Spinal cord (tissue), 10 donors: ENCODE measurements around the gene IFT27. TPM values are rescaled to one million over a fixed set of nuclear protein-coding genes. Genes with fewer than 3 reads are reported as not detected.

Source experiments
- DNase-seq, 6 donors: peaks; one replicate each; pipeline versions ENCODE4 v3.0.0 to v3.0.0-alpha.2; 2013 to 2015; ENCODE audit warnings: low spot score in 6 of 6, low read depth in 4 of 6
- H3K27ac ChIP-seq: one replicate; pipeline ENCODE4 v1.5.1; 2013; ENCODE audit warnings: low read depth, low read length, control low read depth
- H3K27me3 ChIP-seq: one replicate; pipeline ENCODE4 v1.6.1; 2013; ENCODE audit warnings: low read length; ENCODE audit not compliant: control insufficient read depth, insufficient read depth
- H3K36me3 ChIP-seq: one replicate; pipeline ENCODE4 v1.6.1; 2013; ENCODE audit warnings: low read length; ENCODE audit not compliant: control insufficient read depth, insufficient read depth
- H3K4me1 ChIP-seq: one replicate; pipeline ENCODE4 v1.6.1; 2013; ENCODE audit warnings: low read length; ENCODE audit not compliant: control insufficient read depth, insufficient read depth
- H3K4me3 ChIP-seq: one replicate; pipeline ENCODE4 v1.5.1; 2013; ENCODE audit warnings: low read depth, low read length, control low read depth
- H3K9me3 ChIP-seq: one replicate; pipeline ENCODE4 v1.6.1; 2013; ENCODE audit warnings: low read length; ENCODE audit not compliant: control insufficient read depth, insufficient read depth
- WGBS: methylation state at CpG from one replicate; pipeline ENCODE4 v1.1.5; 2013; ENCODE audit warnings: missing lambda C conversion rate; ENCODE audit not compliant: insufficient coverage; 5-methylcytosine and 5-hydroxymethylcytosine counted together
- polyA plus RNA-seq, 2 donors: library from polyadenylated mRNA; unstranded; fragments of 120-200 nt; gene quantifications; one replicate each; pipeline ENCODE4 v1.2.1, GENCODE V29; 2013; ENCODE audit not compliant: insufficient read length in 2 of 2
- total RNA-seq, 2 donors: library from RNA; depleted of rRNA in 1 of 2; stranded (reverse); fragments of 120-200 nt in 1 of 2; fragments of >200 nt in 1 of 2; gene quantifications; one replicate each; pipeline versions ENCODE4 v1.2.3 to v1.2.4, GENCODE V29; 2013 to 2014
- donor health status: healthy.

IFT27 gene
- total and polyA plus RNA-seq, 4 donors: 17.0 to 72.3 (median 55.1) TPM

- 85% methylated on average over 5 of the region's 11 CpGs for WGBS
- no peaks in the 10 kb centered on the region for H3K9me3 ChIP-seq
- H3K4me3 ChIP-seq: no peak overlapping the region
- no peaks in the 10 kb centered on the region for H3K36me3 ChIP-seq
- DNase-seq: no peak
- no peaks in the 10 kb centered on the region for H3K27me3 ChIP-seq
- peaks cover 7% of the 10 kb centered on the region for H3K4me1 ChIP-seq
- H3K27ac ChIP-seq: no peak overlapping the region
Measured at GRCh38 chr22:36746375-36746970, 29.4 kb downstream of the IFT27 start.

GRCh38 chr22:36745301-36745995 is 30.5 kb downstream of the IFT27 start:
- H3K4me1 ChIP-seq: peaks cover 7% of the 10 kb centered on the region
- H3K27me3 ChIP-seq: no peaks in the 10 kb centered on the region
- no peaks in the 10 kb centered on the region for H3K36me3 ChIP-seq
- WGBS: 85% methylated on average over 4 of the region's 8 CpGs
- no peak for DNase-seq
- H3K4me3 ChIP-seq: no peak overlapping the region
- H3K27ac ChIP-seq: no peak overlapping the region
- no peaks in the 10 kb centered on the region for H3K9me3 ChIP-seq

- H3K4me3 ChIP-seq: no peak overlapping the region
- H3K9me3 ChIP-seq: no peaks in the 10 kb centered on the region
- H3K4me1 ChIP-seq: peaks cover 2% of the 10 kb centered on the region
- no peak overlapping the region for H3K27ac ChIP-seq
- DNase-seq: no peak
- H3K36me3 ChIP-seq: no peaks in the 10 kb centered on the region
- no peaks in the 10 kb centered on the region for H3K27me3 ChIP-seq
- 95% methylated on average over 12 of the region's 13 CpGs for WGBS
Measured at GRCh38 chr22:36744791-36745190, 31.1 kb downstream of the IFT27 start.

- no peak overlapping the region for H3K4me3 ChIP-seq
- H3K36me3 ChIP-seq: no peaks in the 10 kb centered on the region
- WGBS: 73% methylated on average over 2 of the region's 4 CpGs
- DNase-seq: no peak
- no peaks in the 10 kb centered on the region for H3K27me3 ChIP-seq
- H3K27ac ChIP-seq: no peak overlapping the region
- no peaks in the 10 kb centered on the region for H3K4me1 ChIP-seq
- H3K9me3 ChIP-seq: no peaks in the 10 kb centered on the region
Measured at GRCh38 chr22:36744413-36744765, 31.5 kb downstream of the IFT27 start.

DNA sequence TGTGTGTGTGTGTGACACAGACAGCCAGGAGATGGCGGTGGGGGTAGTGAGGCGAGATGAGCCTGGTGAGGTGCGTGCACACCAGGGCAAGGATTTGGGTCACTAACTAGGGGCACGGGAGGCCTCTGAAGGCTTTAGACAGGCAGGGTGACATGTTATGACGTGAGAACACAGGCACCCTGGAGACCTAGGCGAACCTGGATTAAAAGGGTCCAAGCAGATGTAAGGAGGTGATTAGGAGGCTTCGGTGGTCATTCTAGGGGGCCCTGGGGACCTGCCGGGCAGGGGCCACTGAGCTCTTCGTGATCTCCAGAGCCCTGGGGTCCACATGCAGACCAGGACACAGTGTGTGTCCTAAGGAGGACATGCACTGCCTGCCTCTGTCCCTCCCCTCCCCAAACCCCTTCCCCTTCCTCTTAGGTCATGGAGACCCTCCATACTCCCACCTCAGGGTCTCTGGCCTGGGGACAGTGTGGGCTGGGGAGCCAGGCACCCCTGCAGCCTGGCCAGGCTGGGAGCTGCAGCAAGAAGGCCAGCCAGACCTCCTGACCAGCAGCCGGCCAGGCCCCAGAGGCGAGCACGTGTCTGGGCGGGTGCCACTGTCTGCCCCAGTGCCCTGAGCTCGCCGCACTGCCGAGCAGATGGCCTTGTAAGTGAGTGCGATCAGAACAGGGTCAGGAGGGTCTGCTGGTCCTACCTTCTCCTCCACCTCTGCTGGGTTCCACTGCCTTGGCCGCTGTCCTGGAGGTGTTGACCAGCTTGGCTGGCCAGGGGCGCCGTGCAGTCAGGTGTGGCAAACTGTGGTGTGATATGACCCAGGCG is 32.1 kb downstream of the IFT27 start:
- DNase-seq: no peak
- Histone ChIP-seq H3K27ac (no peak overlapping the region), H3K4me3 (no peak overlapping the region), H3K4me1 (no peaks in the 10 kb centered on the region), H3K9me3 (no peaks in the 10 kb centered on the region), H3K27me3 (no peaks in the 10 kb centered on the region), H3K36me3 (no peaks in the 10 kb centered on the region)
- WGBS: 78% methylated on average over 21 of the region's 21 CpGs

DNA sequence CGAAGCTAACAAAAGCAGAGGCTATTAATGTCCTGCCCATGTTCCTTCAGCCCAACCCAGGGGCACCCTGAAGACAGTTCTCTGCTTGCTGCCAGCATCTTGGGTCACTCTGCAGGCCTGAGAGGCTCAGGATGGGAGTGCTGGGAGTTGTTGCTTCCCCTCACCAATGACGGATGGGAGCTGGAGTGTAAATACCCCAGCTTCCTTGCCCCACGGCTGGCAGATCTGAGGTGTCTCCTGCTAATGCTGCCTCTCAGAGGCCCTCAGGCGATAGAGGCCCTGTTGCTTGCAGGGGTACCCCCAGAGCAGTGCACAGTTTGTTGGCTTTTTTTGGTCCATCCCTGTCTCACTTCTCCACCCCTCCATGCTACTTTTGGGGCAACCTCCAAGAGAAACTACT is 32.9 kb downstream of the IFT27 start:
- H3K27me3 ChIP-seq: no peaks in the 10 kb centered on the region
- WGBS: 86% methylated on average over 4 of the region's 4 CpGs
- no peak for DNase-seq

DNA sequence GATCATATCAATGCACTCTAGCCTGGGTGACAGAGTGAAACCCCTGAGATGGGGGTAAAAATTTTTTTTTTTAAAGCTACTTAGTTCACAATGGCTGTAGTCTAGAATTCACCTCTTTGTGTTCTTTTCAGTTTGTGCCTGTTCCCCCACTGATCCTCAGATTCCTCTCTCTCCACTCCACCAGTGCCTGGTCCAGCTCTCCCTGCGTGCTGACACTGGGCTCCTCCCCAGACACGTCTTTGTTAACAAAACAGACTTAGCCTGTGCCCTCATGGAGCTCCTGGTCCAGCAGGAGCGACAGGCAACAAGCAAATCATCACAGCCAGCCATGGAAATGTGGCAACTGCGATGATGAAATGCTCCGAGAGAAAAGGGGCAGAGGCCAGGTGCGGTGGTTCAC is 34.0 kb downstream of the IFT27 start:
- Histone ChIP-seq H3K27me3 (no peaks in the 10 kb centered on the region), H3K27ac (no peak overlapping the region)
- no peak for DNase-seq

More for the DNA sequence above, 32.9 kb downstream of the IFT27 start:
- Histone ChIP-seq H3K9me3 (no peaks in the 10 kb centered on the region), H3K4me3 (no peak overlapping the region), H3K36me3 (no peaks in the 10 kb centered on the region), H3K27ac (no peak overlapping the region), H3K4me1 (no peaks in the 10 kb centered on the region)

DNA sequence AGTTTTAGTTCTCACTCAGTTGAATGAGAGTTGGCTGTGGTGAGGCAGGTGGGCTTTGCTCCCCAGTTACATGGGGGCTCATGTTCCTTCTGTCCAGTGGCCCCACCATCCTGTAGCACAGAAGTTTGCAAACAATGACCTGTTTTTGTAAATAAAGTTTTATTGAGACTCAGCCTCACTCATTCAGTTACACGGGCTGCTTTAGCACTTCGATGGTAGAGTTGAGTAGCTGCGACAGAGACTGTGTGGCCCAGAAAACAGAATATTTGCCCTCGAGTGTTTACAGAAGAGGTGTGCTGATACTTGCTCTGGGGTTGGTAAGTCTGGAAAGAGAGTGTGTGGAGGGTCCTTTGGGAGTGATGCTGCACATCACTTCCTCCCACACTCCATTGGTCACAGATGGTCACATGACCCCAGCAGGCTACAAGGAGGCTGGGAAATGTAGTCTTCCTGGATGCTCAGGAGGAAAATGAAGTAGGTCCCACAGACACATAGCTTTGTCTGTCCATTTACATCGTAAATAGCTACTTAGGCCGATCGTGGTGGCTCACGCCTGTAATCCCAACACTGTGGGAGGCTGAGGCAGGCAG is 34.6 kb downstream of the IFT27 start:
- H3K27ac ChIP-seq: no peak overlapping the region
- H3K27me3 ChIP-seq: no peaks in the 10 kb centered on the region
- H3K4me1 ChIP-seq: peaks cover 5% of the 10 kb centered on the region
- no peaks in the 10 kb centered on the region for H3K9me3 ChIP-seq
- peak in 1 of 6 donors; percentile 48 for DNase-seq
- no peak overlapping the region for H3K4me3 ChIP-seq
- WGBS: 67% methylated on average over 4 of the region's 8 CpGs
- no peaks in the 10 kb centered on the region for H3K36me3 ChIP-seq

More for the DNA sequence above, 34.0 kb downstream of the IFT27 start:
- 61% methylated on average over 5 of the region's 6 CpGs for WGBS
- Histone ChIP-seq H3K4me3 (no peak overlapping the region), H3K4me1 (peaks cover 3% of the 10 kb centered on the region), H3K36me3 (no peaks in the 10 kb centered on the region), H3K9me3 (no peaks in the 10 kb centered on the region)

DNA sequence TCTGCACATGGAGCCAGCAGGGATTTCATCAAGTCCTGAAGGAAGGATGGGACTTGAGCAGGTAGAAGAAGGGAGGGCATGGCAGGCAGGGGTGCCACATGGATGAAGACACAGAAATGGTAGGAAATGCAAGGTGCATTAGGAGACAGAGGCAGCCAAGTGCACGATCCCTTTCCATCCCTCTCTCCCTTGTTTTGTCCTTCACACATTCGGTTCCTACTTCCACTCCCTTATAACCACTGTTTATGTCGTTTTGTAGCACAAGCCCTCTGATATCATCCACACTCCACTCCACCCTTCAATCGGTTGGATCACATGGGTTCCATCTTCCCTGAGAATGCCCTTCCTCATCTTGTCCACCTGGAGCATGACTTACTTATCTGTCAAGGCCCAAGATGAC is 35.2 kb downstream of the IFT27 start:
- H3K27me3 ChIP-seq: no peaks in the 10 kb centered on the region
- no peak overlapping the region for H3K4me3 ChIP-seq
- 78% methylated on average over 3 of the region's 4 CpGs for WGBS
- DNase-seq: no peak
- H3K4me1 ChIP-seq: peaks cover 5% of the 10 kb centered on the region
- H3K9me3 ChIP-seq: no peaks in the 10 kb centered on the region
- H3K27ac ChIP-seq: no peak overlapping the region
- H3K36me3 ChIP-seq: no peaks in the 10 kb centered on the region
